ENCODE results near the gene KIAA0513. TPM values are rescaled to one million over a fixed set of nuclear protein-coding genes. Genes with fewer than 3 reads are reported as not detected.

The KIAA0513 gene
- total RNA-seq, 1 experiment from 2014 or later, result 6.6 TPM

- no peak overlapping the region for H2AFZ ChIP-seq (ENCODE audit: low read depth, low read length, poor library complexity, severe bottlenecking)
- DNase-seq (ENCODE audit: low read depth, low spot score) (no peak), ATAC-seq (no peak)
- H3K27ac ChIP-seq (ENCODE audit: low read depth, low read length), result no peak overlapping the region
- no peaks in the 10 kb centered on the region for H4K20me1 ChIP-seq (ENCODE audit: insufficient read depth)
- TF ChIP-seq CTCF (IDR thresholded peaks at IDR 0.05 in 2 of 3, conservative IDR thresholded peaks at IDR 0.05 in 1 of 3; ENCODE audit: borderline replicate concordance in 1 of 3, insufficient read depth in 1 of 3, low read depth in 2 of 3, low read length in 2 of 3), result no peak
- no peak for TF ChIP-seq CBX3 (IDR thresholded peaks at IDR 0.05; ENCODE audit: low read depth)
- TF ChIP-seq SP1 (IDR thresholded peaks at IDR 0.05; ENCODE audit: low read depth), result no peak
- TF ChIP-seq RAD21 (IDR thresholded peaks at IDR 0.05; ENCODE audit: low read depth), result no peak
- TF ChIP-seq ZFX (IDR thresholded peaks at IDR 0.05), result no peak
- no peak for TF ChIP-seq ZBTB33 (IDR thresholded peaks at IDR 0.05; ENCODE audit: extremely low read depth, insufficient replicate concordance, low read length)
- no peak for TF ChIP-seq YY1 (IDR thresholded peaks at IDR 0.05; ENCODE audit: extremely low read depth, insufficient replicate concordance, low read depth, low read length)
- no peak for TF ChIP-seq SIN3A (IDR thresholded peaks at IDR 0.05; ENCODE audit: low read depth)
- POLR2A ChIA-PET, result no interaction called here
- no peaks in the 10 kb centered on the region for H3K27me3 ChIP-seq (ENCODE audit: insufficient read depth, low read length)
- H3K4me2 ChIP-seq (ENCODE audit: low read length), result no peak overlapping the region
- CTCF ChIA-PET, result no interaction called here
- peaks cover 18 to 24% of the 10 kb centered on the region in 2 experiments for H3K36me3 ChIP-seq (ENCODE audit: control insufficient read depth in 1 of 2, insufficient read depth in 2 of 2, low read length in 2 of 2)
- RAD21 ChIA-PET (ENCODE audit: low non-redundant PET in 1 of 2, low total read pairs in 2 of 2, uncharacterized antibody in 2 of 2, unreplicated experiment in 2 of 2), result no interaction called here
- H3K4me1 ChIP-seq (ENCODE audit: control insufficient read depth in 1 of 2, insufficient read depth in 2 of 2, low read length in 2 of 2), result peaks cover 26 to 30% of the 10 kb centered on the region in 2 experiments
- intact Hi-C loops (cut with micrococcal nuclease), result no loop called here
- no peak overlapping the region for H3K9ac ChIP-seq (ENCODE audit: low read length)
- H3K9me3 ChIP-seq (ENCODE audit: control insufficient read depth in 1 of 2, insufficient read depth in 1 of 2, low read depth in 1 of 2, low read length in 2 of 2), result no peaks in the 10 kb centered on the region
- H3K4me3 ChIP-seq (replicated peaks in 1 of 2; ENCODE audit: low read depth in 1 of 2, low read length in 2 of 2), result no peak overlapping the region
- BruUV-seq (replicated peaks), result no TSS peak
- no peaks in the 10 kb centered on the region for H3K9me2 ChIP-seq (ENCODE audit: insufficient read depth)
- peaks cover 73% of the 10 kb centered on the region for H3K79me2 ChIP-seq (ENCODE audit: insufficient read depth, low read length)
Observed at GRCh38 chr16:84995663-84996062, 31.9 kb upstream of the KIAA0513 start.
